RWPE2 (cell line): Measurements from ENCODE around the gene PCSK9.
A peak's percentile ranks its signal among the peaks of the same experiment; 100 is the strongest.

Source experiments
- ATAC-seq: fragments of 200-7000 bp; cut with Tn5 transposase; 3 replicates; pipeline ENCODE4 v1.9.1; 2021; ENCODE audit warnings: low read depth
- DNase-seq: peaks from one replicate; pipeline ENCODE4 v3.0.0-alpha.2; 2020; ENCODE audit warnings: low spot score
- H3K27ac ChIP-seq: fragments of 450-650 bp; 2 replicates; pipeline ENCODE4 v1.5.1; 2017; ENCODE audit warnings: mild to moderate bottlenecking; ENCODE audit not compliant: poor library complexity, severe bottlenecking
- H3K27me3 ChIP-seq: fragments of 250-450 bp; sonication (Bioruptor Pico); 2 replicates; pipeline ENCODE4 v1.5.1; 2021; ENCODE audit warnings: mild to moderate bottlenecking, moderate library complexity; ENCODE audit not compliant: insufficient read depth, poor library complexity, severe bottlenecking
- H3K36me3 ChIP-seq: fragments of 250-450 bp; sonication (Bioruptor Pico); 2 replicates; pipeline ENCODE4 v1.5.1; 2020; ENCODE audit warnings: low read depth, mild to moderate bottlenecking, moderate library complexity
- H3K4me1 ChIP-seq: fragments of 250-450 bp; sonication (Bioruptor Pico); 2 replicates; pipeline ENCODE4 v1.5.1; 2021; ENCODE audit warnings: mild to moderate bottlenecking, moderate library complexity; ENCODE audit not compliant: insufficient read depth, poor library complexity, severe bottlenecking
- H3K4me3 ChIP-seq: fragments of 250-450 bp; sonication (Bioruptor Pico); 2 replicates; pipeline ENCODE4 v1.5.1; 2021; ENCODE audit warnings: mild to moderate bottlenecking, moderate library complexity; ENCODE audit not compliant: severe bottlenecking
- H3K9me3 ChIP-seq: fragments of 250-450 bp; sonication (Bioruptor Pico); 2 replicates; pipeline ENCODE4 v1.5.1; 2021; ENCODE audit warnings: mild to moderate bottlenecking, moderate library complexity; ENCODE audit not compliant: severe bottlenecking
- TF ChIP-seq, protein P1 (sequence below): fragments of 450-650 bp; IDR thresholded peaks from one replicate; pipeline ENCODE4 v1.5.1; 2017; ENCODE audit warnings: mild to moderate bottlenecking, moderate library complexity; ENCODE audit not compliant: poor library complexity, severe bottlenecking

PCSK9 gene

DNA sequence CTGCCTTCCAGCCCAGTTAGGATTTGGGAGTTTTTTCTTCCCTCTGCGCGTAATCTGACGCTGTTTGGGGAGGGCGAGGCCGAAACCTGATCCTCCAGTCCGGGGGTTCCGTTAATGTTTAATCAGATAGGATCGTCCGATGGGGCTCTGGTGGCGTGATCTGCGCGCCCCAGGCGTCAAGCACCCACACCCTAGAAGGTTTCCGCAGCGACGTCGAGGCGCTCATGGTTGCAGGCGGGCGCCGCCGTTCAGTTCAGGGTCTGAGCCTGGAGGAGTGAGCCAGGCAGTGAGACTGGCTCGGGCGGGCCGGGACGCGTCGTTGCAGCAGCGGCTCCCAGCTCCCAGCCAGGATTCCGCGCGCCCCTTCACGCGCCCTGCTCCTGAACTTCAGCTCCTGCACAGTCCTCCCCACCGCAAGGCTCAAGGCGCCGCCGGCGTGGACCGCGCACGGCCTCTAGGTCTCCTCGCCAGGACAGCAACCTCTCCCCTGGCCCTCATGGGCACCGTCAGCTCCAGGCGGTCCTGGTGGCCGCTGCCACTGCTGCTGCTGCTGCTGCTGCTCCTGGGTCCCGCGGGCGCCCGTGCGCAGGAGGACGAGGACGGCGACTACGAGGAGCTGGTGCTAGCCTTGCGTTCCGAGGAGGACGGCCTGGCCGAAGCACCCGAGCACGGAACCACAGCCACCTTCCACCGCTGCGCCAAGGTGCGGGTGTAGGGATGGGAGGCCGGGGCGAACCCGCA is at the start of gene PCSK9:
PCSK9 (plus strand) TSS at position 207 of the 741 bp plus-strand sequence; CDS start at position 497, 290 bp downstream.
- ATAC-seq (peak; percentile 83), DNase-seq (peak; percentile 84)
- Histone ChIP-seq H3K9me3 (no peaks in the 10 kb centered on the region), H3K4me3 (peak within 1 kb of the TSS; percentile 78), H3K4me1 (peaks cover 23% of the 10 kb centered on the region), H3K27ac (peak within 1 kb of the TSS; percentile 76), H3K27me3 (no peaks in the 10 kb centered on the region), H3K36me3 (peaks cover 37% of the 10 kb centered on the region)
- TF ChIP-seq, protein P1, sequence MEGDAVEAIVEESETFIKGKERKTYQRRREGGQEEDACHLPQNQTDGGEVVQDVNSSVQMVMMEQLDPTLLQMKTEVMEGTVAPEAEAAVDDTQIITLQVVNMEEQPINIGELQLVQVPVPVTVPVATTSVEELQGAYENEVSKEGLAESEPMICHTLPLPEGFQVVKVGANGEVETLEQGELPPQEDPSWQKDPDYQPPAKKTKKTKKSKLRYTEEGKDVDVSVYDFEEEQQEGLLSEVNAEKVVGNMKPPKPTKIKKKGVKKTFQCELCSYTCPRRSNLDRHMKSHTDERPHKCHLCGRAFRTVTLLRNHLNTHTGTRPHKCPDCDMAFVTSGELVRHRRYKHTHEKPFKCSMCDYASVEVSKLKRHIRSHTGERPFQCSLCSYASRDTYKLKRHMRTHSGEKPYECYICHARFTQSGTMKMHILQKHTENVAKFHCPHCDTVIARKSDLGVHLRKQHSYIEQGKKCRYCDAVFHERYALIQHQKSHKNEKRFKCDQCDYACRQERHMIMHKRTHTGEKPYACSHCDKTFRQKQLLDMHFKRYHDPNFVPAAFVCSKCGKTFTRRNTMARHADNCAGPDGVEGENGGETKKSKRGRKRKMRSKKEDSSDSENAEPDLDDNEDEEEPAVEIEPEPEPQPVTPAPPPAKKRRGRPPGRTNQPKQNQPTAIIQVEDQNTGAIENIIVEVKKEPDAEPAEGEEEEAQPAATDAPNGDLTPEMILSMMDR = no peak

DNA sequence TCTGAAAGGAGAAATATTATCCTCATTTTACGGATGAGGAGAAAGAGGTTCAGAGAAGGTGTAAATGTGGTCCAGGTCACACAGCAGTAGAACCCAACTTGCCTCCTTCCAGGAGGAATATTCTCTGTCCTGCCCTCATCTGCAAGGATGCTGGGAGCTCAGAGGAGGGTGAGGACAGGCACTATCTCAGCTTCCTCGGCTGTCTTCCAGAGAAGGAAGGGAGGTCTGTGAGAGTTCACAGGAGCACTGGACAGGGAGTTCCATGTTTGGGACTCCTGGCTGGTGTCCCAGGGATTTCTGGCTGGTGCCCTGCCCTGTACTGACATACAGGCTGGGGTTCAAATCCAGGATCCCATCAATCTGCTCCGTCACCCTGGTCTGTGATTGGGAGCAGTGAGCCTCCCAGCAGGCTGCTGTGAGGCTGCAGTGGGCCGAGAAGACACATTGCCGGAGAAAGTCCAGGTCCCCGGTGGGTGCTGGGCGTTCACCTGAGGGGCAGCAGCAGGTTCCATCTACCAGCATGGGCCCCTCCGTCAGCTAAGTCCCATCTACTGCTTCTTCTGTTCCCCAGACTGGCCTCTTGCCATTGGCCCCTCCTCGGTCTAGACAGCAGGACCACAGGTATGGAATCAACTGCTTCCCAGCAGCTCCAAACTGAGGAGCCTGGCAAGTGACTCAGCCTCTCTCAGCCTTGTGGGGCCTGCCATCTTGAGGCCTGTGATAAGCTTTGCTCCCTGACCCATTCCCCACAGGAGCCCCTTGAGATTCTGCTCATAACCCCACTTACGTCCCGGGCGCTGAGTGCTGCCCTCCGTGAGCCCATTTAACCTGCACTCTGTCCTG is 49.2 kb upstream of the PCSK9 start:
- Histone ChIP-seq H3K27me3 (no peaks in the 10 kb centered on the region), H3K4me1 (no peaks in the 10 kb centered on the region), H3K9me3 (no peaks in the 10 kb centered on the region), H3K27ac (no peak overlapping the region), H3K4me3 (no peak overlapping the region), H3K36me3 (no peaks in the 10 kb centered on the region)
- TF ChIP-seq, protein P1 = peak; percentile 7
- DNase-seq (peak; percentile 26), ATAC-seq (peak; percentile 50; the same call in 2 of the 3 replicates)

DNA sequence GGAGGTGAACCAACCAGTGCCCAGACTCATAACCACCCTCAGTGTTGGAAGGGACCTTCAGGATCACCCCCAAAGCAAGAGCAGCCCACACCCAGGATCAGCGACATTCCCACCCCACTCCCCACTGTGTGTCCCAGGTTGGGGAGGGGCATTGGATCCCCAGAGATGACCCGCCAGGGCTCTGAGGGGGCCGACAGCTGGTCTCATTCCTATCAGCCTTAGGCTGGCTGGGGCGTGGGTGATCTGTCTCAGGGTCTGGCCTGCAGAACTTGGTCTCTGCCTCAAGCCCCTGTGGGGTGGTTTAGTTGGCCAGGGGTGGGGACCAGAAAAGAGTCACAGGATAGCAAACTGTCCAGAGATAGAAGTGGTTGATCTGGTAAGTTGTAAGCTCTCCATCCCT is 48.4 kb upstream of the PCSK9 start:
- Histone ChIP-seq H3K9me3 (no peaks in the 10 kb centered on the region), H3K36me3 (no peaks in the 10 kb centered on the region), H3K4me3 (no peak overlapping the region), H3K27me3 (no peaks in the 10 kb centered on the region), H3K27ac (no peak overlapping the region), H3K4me1 (no peaks in the 10 kb centered on the region)
- TF ChIP-seq, protein P1 = no peak
- DNase-seq (peak; percentile 52), ATAC-seq (no peak)

DNA sequence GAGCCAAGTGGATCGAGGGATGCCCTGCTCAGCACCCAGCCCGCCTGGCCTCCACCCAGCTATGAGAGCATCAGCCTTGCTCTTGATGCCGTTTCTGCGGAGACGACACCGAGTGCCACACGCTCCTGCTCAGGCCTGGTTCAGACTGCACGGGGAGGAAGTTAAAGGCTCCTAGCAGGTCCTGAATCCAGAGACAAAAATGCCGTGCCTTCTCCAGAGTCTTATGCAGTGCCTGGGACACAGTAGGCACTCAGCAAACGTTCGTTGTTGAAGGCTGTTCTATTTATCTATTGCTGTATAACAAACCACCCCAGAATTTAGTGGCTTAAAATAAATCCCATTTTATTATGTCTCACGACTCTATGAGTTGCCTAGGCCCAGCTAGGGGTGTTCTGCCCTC is 47.4 kb upstream of the PCSK9 start:
- no peaks in the 10 kb centered on the region for H3K27me3 ChIP-seq
- DNase-seq = peak; percentile 42
- no peaks in the 10 kb centered on the region for H3K4me1 ChIP-seq
- H3K4me3 ChIP-seq = no peak overlapping the region
- no peaks in the 10 kb centered on the region for H3K9me3 ChIP-seq
- ATAC-seq = no peak
- no peaks in the 10 kb centered on the region for H3K36me3 ChIP-seq
- no peak overlapping the region for H3K27ac ChIP-seq
- TF ChIP-seq, protein P1 = no peak
